CD14-positive monocyte (primary cell): ENCODE data around the gene FRMD3. TPM values are rescaled to one million over a fixed set of nuclear protein-coding genes. Genes with fewer than 3 reads are reported as not detected.
A peak's percentile ranks its signal among the peaks of the same experiment; 100 is the strongest.

ENCODE experiments used
- DNase-seq, 3 donors: peaks; one replicate each; pipeline ENCODE4 v3.0.0-alpha.2; 2011 to 2022
- H2AFZ ChIP-seq: 2 replicates; pipeline ENCODE4 v1.6.0; 2012; ENCODE audit warnings: mild to moderate bottlenecking, low read depth, low read length, inconsistent platforms; ENCODE audit not compliant: insufficient read depth, poor library complexity, severe bottlenecking
- H3K27ac ChIP-seq, 2 donors: 1 replicate in 1 of 2; 2 replicates in 1 of 2; pipeline ENCODE4 v1.5.1; 2012 to 2013; ENCODE audit warnings: low read length in 2 of 2, control low read depth in 1 of 2, inconsistent platforms in 1 of 2, low read depth in 1 of 2, mild to moderate bottlenecking in 1 of 2
- H3K27me3 ChIP-seq, 2 donors: one replicate each; pipeline versions ENCODE4 v1.6.0 to v1.6.1; 2011 to 2013; ENCODE audit warnings: low read length in 2 of 2; ENCODE audit not compliant: control insufficient read depth in 2 of 2, insufficient read depth in 2 of 2
- H3K36me3 ChIP-seq, 2 donors: replicated peaks in 1 of 2; 1 replicate in 1 of 2; 2 replicates in 1 of 2; pipeline versions ENCODE4 v1.5.1 to v1.6.1; 2012 to 2013; ENCODE audit warnings: low read length in 2 of 2, control low read depth in 1 of 2, inconsistent platforms in 1 of 2, mild to moderate bottlenecking in 1 of 2; ENCODE audit not compliant: insufficient read depth in 2 of 2, control insufficient read depth in 1 of 2
- H3K4me1 ChIP-seq, 2 donors: 1 replicate in 1 of 2; 2 replicates in 1 of 2; pipeline versions ENCODE4 v1.5.1 to v1.6.1; 2012 to 2013; ENCODE audit warnings: low read length in 2 of 2, control low read depth in 1 of 2, inconsistent platforms in 1 of 2, mild to moderate bottlenecking in 1 of 2, moderate library complexity in 1 of 2; ENCODE audit not compliant: insufficient read depth in 2 of 2, control insufficient read depth in 1 of 2
- H3K4me2 ChIP-seq: replicated peaks from 2 replicates; pipeline ENCODE3; 2012; ENCODE audit warnings: low read length, moderate library complexity, mild to moderate bottlenecking; ENCODE audit not compliant: poor library complexity, severe bottlenecking; ENCODE audit errors: extremely low read depth
- H3K4me3 ChIP-seq, 3 experiments: fragments of 200-600 bp in 1 of 3; sonication (generic) in 1 of 3; replicated peaks in 1 of 3; 1 replicate in 2 of 3; 2 replicates in 1 of 3; pipeline ENCODE4 v1.5.1; 2011 to 2013; ENCODE audit warnings: low read length in 3 of 3, mild to moderate bottlenecking in 3 of 3, control low read depth in 2 of 3, low read depth in 2 of 3, inconsistent platforms in 1 of 3, moderate library complexity in 1 of 3
- H3K79me2 ChIP-seq: 2 replicates; pipeline ENCODE4 v1.6.0; 2012; ENCODE audit warnings: mild to moderate bottlenecking, control low read depth, inconsistent platforms, low read length, moderate library complexity; ENCODE audit not compliant: insufficient read depth
- H3K9ac ChIP-seq: 2 replicates; pipeline ENCODE4 v1.6.0; 2017; ENCODE audit warnings: low read length, mild to moderate bottlenecking; ENCODE audit not compliant: insufficient read depth, poor library complexity, severe bottlenecking
- H3K9me3 ChIP-seq, 2 donors: replicated peaks in 1 of 2; 1 replicate in 1 of 2; 2 replicates in 1 of 2; pipeline versions ENCODE4 v1.5.1 to v1.6.1; 2012 to 2013; ENCODE audit warnings: low read length in 2 of 2, control low read depth in 1 of 2; ENCODE audit not compliant: control insufficient read depth in 1 of 2, insufficient read depth in 1 of 2
- H4K20me1 ChIP-seq: 2 replicates; pipeline ENCODE4 v1.6.0; 2012; ENCODE audit warnings: mild to moderate bottlenecking, low read length, control low read depth, moderate library complexity; ENCODE audit not compliant: insufficient read depth
- H3K27ac Mint-ChIP-seq, 7 donors: one replicate each; pipeline ENCODE4 v1.8.0; 2020; ENCODE audit warnings: mild to moderate bottlenecking in 7 of 7, mixed read lengths in 7 of 7, moderate library complexity in 6 of 7, inconsistent platforms in 2 of 7
- H3K27me3 Mint-ChIP-seq, 3 donors: one replicate each; pipeline ENCODE4 v1.8.0; 2021 to 2022; ENCODE audit warnings: low read depth in 3 of 3, mild to moderate bottlenecking in 3 of 3, mixed read lengths in 3 of 3, moderate library complexity in 3 of 3, inconsistent platforms in 1 of 3
- H3K36me3 Mint-ChIP-seq, 2 donors: one replicate each; pipeline ENCODE4 v1.8.0; 2020; ENCODE audit warnings: mixed read lengths in 2 of 2, inconsistent platforms in 1 of 2, mild to moderate bottlenecking in 1 of 2
- H3K4me1 Mint-ChIP-seq: one replicate; pipeline ENCODE4 v1.8.0; 2020; ENCODE audit warnings: mild to moderate bottlenecking, mixed read lengths
- H3K4me3 Mint-ChIP-seq, 2 donors: one replicate each; pipeline ENCODE4 v1.8.0; 2020; ENCODE audit warnings: mild to moderate bottlenecking in 2 of 2, mixed read lengths in 2 of 2, moderate library complexity in 1 of 2
- H3K9me3 Mint-ChIP-seq, 7 donors: one replicate each; pipeline ENCODE4 v1.8.0; 2020 to 2022; ENCODE audit warnings: mixed read lengths in 7 of 7, mild to moderate bottlenecking in 6 of 7, moderate library complexity in 6 of 7, inconsistent platforms in 2 of 7
- WGBS: methylation state at CpG from one replicate; pipeline ENCODE4 v1.1.5; 2013; ENCODE audit warnings: missing lambda C conversion rate; ENCODE audit not compliant: insufficient coverage; 5-methylcytosine and 5-hydroxymethylcytosine counted together
- intact Hi-C, 2 donors: fragments of 100-400 bp; cut with micrococcal nuclease; formaldehyde crosslinking; loops; one replicate each; pipeline versions ENCODE4 v1.15.0 to v1.15.1; 2023
- polyA plus RNA-seq, 3 donors: library from polyadenylated mRNA; depleted of rRNA in 1 of 3; unstranded in 2 of 3; stranded (reverse) in 1 of 3; fragments of 300-500 nt in 2 of 3; fragments of >200 nt in 1 of 3; fragmentation: Illumina TruSeq in 2 of 3; gene quantifications; 1 replicate in 2 of 3; 2 replicates in 1 of 3; pipeline ENCODE4 v1.2.3, GENCODE V29; 2012 to 2021
- TF ChIP-seq, protein P1 (sequence below): fragments of 200-600 bp; IDR thresholded peaks from one replicate; pipeline ENCODE4 v1.8.0; 2022; ENCODE audit warnings: antibody characterized with exemption, mild to moderate bottlenecking

FRMD3 gene
- polyA plus RNA-seq, 3 donors = 2.8 to 9.8 (median 4.2) TPM

DNA sequence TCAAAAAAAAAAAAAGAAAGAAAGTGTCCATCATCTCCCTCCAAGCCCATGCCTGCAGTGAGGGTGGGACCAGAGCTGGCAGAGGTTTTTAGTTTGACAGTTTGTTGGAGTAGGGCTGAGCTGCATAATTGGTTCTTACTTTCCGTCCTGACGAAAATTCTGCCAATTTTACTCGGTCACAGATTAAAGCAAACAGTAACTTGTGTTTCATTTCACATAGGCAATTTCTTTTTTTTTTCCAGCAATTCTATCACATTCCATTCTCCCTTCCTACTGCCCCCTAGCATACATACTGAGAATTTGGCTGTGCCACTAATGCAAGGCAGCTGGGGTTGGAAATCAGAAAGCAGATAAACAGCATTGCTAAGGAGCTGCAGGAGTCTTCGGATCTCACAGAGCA, 132.4 kb downstream of the FRMD3 start:
- Histone ChIP-seq H3K27ac (peak overlapping the region in 1 of 2 donors; percentile 78), H3K79me2 (no peaks in the 10 kb centered on the region), H3K9me3 (peaks cover 6 to 19% of the 10 kb centered on the region in 2 donors), H3K4me2 (no peak overlapping the region), H4K20me1 (no peaks in the 10 kb centered on the region), H3K36me3 (no peaks in the 10 kb centered on the region), H3K9ac (no peak overlapping the region), H3K4me1 (peaks cover 23 to 32% of the 10 kb centered on the region in 2 donors), H2AFZ (no peak overlapping the region), H3K27me3 (no peaks in the 10 kb centered on the region), H3K4me3 (no peak overlapping the region)
- TF ChIP-seq, protein P1, sequence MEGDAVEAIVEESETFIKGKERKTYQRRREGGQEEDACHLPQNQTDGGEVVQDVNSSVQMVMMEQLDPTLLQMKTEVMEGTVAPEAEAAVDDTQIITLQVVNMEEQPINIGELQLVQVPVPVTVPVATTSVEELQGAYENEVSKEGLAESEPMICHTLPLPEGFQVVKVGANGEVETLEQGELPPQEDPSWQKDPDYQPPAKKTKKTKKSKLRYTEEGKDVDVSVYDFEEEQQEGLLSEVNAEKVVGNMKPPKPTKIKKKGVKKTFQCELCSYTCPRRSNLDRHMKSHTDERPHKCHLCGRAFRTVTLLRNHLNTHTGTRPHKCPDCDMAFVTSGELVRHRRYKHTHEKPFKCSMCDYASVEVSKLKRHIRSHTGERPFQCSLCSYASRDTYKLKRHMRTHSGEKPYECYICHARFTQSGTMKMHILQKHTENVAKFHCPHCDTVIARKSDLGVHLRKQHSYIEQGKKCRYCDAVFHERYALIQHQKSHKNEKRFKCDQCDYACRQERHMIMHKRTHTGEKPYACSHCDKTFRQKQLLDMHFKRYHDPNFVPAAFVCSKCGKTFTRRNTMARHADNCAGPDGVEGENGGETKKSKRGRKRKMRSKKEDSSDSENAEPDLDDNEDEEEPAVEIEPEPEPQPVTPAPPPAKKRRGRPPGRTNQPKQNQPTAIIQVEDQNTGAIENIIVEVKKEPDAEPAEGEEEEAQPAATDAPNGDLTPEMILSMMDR = no peak
- peaks cover 2 to 6% of the 10 kb centered on the region in 2 donors for H3K36me3 Mint-ChIP-seq
- peak overlapping the region in 3 of 7 donors; percentile 31 to 93 (median 83) for H3K27ac Mint-ChIP-seq
- intact Hi-C loops = loop anchor here in 1 of 2 donors (10.0 kb wide), 1 partner anchor 69 kb away; no protein-coding TSS in a partner anchor
- no peak for DNase-seq
- peaks cover 9 to 23% (median 13%) of the 10 kb centered on the region in 7 donors for H3K9me3 Mint-ChIP-seq
- H3K27me3 Mint-ChIP-seq = no peaks in the 10 kb centered on the region
- H3K4me1 Mint-ChIP-seq = peaks cover 40% of the 10 kb centered on the region
- no peak overlapping the region for H3K4me3 Mint-ChIP-seq
- WGBS = 100% methylated on average over 1 of the region's 4 CpGs

DNA sequence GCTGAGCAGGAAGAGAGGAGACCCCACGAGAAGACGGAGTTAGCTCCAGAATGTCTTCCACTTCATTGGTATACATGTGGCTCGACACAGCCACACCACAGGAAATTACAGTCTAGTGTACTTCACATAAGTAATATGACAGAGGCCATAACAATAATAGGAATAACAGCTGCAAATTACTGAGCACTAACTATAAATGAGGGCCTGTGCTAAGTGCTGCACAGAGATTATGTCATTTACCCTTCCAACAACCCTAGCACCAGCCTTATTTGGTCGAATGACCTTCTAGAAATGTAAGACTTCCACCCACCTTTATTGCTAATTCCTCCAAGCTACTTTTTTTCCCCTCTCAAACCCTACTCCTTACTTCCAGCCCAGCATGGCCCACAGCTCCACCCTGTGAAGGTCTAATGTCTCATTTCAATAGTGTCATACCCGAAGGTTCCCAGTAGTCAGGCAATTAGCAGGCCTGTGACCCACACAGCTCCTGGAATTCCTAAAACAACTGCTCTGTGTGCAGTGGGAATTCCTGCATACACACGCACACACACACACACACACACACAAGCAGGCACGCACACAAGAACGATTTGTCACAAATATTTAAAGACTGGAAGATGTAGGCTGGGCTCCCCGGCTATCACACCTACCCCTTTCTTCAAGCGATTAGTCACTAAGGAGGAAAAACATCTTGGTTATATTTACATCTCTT, 134.5 kb downstream of the FRMD3 start:
- WGBS = 89% methylated on average over 2 of the region's 10 CpGs
- TF ChIP-seq, protein P1 = no peak

More for the DNA sequence above, 134.5 kb downstream of the FRMD3 start:
- H3K9ac ChIP-seq = no peak overlapping the region
- H3K4me1 ChIP-seq = peaks cover 23 to 33% of the 10 kb centered on the region in 2 donors
- no peak overlapping the region for H3K4me2 ChIP-seq
- no peaks in the 10 kb centered on the region for H3K36me3 ChIP-seq
- no peaks in the 10 kb centered on the region for H3K27me3 ChIP-seq
- H2AFZ ChIP-seq = no peak overlapping the region
- H4K20me1 ChIP-seq = no peaks in the 10 kb centered on the region
- no peak overlapping the region for H3K4me3 ChIP-seq
- Mint-ChIP-seq H3K4me3 (no peak overlapping the region), H3K9me3 (peaks cover 8 to 20% (median 11%) of the 10 kb centered on the region in 7 donors), H3K27ac (peak overlapping the region in 3 of 7 donors; percentile 1 to 54 (median 9)), H3K4me1 (peaks cover 44% of the 10 kb centered on the region), H3K36me3 (peaks cover 6 to 8% of the 10 kb centered on the region in 2 donors), H3K27me3 (peaks cover 0 to 2% (median 0%) of the 10 kb centered on the region in 3 donors)
- DNase-seq = no peak
- peaks cover 6 to 17% of the 10 kb centered on the region in 2 donors for H3K9me3 ChIP-seq
- intact Hi-C loops = loop anchor here in 1 of 2 donors (10.0 kb wide), 1 partner anchor 71 kb away; no protein-coding TSS in a partner anchor
- no peaks in the 10 kb centered on the region for H3K79me2 ChIP-seq
- H3K27ac ChIP-seq = no peak overlapping the region
